HG03460 (cell line): Measurements from ENCODE around the gene ZNF213.
A peak's percentile ranks its signal among the peaks of the same experiment; 100 is the strongest.
"Not testable (repeated sequence)": the region's sequence is repeated elsewhere in the genome, so short reads cannot be mapped to it uniquely, and the experiment has no call there.

Experiments
- ATAC-seq: cut with Tn5 transposase; IDR thresholded peaks from one replicate; pipeline ENCODE4 v1.9.1; 2021; ENCODE audit not compliant: unreplicated experiment

ZNF213 gene

DNA sequence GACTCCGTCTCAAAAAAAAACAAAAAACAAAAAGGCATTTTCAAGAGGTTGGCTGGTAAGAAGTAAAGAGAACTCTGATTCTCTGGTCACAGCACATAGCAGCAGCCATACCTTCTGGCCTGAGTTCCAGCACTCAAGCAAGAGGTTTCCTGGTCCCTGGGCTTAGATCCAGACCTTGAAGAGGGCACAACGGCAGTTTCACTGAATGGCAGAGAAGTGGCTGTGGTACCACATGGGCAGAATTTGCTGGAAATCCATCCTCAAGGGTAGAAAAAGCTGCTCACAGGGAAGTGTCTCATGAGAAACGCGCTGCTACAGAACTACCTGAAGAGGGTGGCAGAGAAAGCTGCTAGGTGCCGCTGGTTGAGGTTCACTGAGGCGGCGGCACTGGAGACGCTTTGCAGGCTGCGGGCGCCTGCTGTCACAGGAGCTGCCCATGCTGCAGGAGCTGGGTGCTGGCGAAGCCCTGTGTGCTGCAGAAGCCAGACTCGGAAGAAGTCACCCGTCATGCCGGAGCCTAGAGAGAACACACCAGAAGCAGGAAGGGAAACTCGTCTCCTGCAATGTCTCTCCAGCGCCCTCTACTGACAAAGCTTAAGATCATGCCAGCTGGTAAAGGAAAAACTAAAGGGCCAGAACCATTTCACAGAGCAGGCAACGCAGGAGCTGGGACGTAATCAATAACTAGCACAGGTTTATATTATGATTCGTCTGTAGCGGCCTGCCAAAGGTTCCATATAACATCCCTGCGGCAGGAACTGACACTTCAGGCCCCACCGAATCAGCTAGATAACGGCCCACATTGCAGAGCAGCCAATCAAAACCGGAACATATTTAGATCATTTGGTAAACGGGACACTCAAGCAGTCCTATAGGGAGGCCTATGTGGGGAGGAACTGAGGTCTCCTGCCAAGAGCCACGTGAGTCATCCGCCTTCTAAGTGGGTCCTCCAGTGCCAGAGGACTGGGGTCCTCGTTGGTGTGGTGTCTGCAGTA lies 5.4 kb upstream of the ZNF213 start:
- ATAC-seq: no peak

DNA sequence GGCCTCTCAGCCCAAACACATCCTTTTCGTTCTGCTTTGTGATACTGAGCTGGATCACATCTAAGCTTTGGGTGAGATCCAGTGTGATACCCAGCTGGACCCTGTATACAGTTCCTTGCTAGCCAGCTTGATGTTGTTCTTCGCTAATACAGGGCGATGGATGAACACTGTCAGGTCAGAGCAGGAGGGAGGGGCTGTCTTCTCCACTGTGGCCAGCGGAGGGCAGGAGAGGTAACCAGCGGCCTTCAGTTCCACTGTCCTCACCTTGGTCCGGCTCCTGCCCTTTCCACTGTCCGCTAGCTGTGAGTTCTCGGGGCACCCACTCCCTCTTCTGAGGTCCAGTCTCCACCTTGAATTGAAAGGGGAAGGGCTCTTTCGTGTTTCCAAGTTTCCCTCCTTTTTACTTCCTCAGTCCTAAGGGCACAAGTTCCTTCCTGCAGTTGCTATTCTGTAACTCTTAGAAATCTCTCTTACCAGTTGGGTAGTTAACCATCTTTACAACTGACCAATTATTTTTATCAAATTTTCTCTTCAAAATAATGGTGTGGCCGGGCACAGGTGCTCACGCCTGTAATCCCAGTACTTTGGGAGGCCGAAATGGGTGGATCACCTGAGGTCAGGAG lies 3.0 kb upstream of the ZNF213 start:
- ATAC-seq: no peak

DNA sequence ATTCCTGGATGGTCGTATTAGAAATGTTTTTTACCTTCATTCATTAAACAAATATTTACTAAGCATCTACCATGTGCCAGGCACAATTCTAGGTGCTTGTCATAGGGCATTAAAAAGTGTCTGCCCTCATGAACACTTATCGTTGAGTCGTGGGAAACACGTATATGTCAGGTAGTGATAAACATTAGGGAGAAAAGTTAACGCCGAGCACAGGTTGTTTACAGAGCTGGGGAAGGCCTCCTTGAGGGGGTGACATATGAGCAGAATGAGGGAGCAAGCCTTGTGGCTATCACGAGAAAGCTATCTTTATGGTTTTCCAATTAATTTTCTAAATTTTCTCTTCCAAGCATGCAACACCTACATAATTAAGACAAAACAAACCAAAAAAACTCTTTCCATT lies 985 bp upstream of the ZNF213 start:
- no peak for ATAC-seq

DNA sequence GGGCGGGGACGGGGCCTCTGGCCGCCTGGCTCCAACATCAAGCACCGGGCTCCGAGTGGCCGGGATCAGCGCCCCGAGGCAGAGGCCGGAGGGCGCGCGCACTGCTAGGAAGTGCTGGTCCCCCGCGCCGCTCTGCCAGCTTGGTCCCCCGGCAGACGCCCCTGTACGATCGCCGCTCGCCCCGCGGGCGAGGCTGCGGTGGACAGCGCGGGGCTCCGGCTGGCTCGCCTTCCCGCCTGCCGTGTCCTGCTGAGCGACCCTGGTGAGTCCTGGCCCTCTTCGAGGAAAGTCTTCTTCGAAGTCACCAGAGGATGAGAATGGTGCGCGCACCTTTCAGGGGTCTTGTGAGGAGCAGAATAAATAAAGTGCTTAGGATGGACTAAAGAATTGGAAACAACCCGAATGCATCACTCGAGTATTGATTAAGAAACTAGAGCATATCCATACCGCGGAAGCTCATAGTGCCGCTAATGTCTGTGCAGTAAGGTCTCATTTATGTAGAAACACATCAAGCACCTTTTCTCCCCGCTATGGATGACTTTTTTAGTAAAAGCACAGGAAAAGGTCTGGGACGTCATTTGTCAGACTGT lies 392 bp downstream of the ZNF213 start:
- peak; percentile 34 for ATAC-seq

DNA sequence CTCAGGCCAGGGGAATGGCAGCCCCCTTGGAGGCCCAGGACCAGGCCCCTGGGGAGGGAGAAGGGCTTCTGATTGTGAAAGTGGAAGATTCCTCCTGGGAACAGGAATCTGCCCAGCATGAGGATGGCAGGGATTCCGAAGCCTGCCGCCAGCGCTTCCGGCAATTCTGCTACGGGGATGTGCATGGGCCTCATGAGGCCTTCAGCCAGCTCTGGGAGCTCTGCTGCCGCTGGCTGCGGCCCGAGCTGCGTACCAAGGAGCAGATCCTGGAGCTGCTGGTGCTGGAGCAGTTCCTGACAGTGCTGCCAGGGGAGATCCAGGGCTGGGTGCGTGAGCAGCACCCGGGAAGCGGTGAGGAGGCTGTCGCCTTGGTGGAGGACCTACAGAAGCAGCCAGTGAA lies 2.4 kb downstream of the ZNF213 start:
- ATAC-seq: no peak

DNA sequence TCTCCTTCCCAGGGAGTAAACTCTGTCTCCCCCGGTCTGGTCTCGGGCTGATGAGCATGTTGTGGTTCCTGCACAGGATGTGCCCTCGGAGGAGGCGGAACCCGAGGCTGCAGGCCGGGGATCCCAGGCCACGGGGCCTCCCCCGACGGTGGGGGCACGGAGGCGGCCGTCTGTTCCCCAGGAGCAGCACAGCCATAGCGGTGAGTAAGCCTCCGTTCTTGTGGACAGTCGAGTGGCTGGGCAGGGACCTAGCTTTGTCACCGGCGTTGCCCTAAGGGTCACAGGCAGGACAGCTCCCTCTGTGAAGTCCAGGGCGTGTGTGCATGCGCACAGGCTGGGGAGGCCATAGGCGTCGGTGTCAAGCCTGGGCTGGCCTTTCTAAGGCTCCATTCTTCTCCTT lies 3.5 kb downstream of the ZNF213 start:
- no peak for ATAC-seq

DNA sequence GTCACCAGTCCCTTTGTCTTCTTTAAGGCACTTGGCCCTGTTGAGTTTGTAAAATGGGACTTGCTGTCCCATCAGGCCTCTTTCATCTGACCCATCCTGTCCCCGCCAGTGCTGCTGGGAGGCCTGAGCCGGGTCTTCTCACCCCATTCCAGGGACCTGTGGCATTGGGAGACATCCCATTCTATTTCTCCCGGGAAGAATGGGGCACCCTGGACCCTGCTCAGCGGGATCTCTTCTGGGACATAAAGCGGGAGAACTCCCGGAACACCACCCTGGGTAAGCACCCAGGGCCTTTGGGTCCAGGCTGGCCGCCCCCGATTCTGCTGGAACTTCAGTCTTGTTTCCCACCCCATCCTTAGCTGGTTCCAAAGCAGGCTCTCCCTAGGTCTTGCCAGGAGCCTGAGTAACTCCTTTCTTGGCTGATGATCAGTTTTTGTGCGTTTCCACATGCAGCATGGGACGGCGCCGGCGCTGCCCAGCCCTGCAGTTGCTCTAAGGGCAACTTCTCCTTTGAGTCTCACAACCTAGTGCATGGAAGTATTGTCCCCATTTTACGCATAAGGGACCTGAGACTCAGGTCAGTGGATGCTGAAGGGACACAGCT lies 4.1 kb downstream of the ZNF213 start:
- ATAC-seq: no peak

DNA sequence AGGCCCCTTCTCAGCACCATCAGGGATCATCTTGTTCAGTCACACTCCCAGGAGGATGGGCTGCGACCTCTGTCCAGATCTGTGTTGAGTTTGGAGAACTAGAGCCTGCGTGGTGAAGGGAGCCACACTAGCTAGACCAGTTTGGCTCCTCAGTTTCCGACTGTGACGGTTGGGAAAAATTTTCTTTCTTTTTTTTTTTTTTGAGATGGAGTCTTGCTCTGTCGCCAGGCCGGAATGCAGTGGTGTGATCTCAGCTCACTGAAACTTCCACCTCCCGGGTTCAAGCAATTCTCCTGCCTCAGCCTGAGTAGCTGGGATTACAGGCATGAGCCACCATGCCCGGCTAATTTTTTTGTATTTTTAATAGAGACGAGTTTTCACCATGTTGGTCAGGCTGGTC lies 4.7 kb downstream of the ZNF213 start:
- not testable (repeated sequence) for ATAC-seq

DNA sequence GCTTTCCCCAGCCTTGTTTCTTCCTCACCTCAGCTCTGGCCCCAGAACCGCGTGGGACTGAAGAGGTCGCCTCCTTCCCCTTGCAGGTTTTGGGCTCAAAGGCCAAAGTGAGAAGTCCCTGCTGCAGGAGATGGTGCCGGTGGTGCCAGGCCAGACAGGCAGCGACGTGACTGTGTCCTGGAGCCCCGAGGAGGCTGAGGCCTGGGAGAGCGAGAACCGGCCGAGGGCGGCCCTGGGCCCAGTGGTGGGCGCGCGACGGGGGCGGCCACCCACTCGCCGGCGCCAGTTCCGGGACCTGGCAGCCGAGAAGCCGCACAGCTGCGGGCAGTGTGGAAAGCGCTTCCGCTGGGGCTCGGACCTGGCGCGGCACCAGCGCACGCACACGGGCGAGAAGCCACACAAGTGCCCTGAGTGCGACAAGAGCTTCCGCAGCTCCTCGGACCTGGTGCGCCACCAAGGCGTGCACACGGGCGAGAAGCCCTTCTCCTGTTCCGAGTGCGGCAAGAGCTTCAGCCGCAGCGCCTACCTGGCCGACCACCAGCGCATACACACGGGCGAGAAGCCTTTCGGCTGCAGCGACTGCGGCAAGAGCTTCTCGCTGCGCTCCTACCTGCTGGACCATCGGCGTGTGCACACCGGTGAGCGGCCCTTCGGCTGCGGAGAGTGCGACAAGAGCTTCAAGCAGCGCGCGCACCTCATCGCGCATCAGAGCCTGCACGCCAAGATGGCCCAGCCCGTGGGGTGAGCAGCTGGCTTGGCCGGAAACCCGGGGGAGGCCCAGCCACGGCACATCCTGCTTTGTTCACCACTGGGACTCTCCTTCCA lies 6.0 kb downstream of the ZNF213 start:
- ATAC-seq: no peak

DNA sequence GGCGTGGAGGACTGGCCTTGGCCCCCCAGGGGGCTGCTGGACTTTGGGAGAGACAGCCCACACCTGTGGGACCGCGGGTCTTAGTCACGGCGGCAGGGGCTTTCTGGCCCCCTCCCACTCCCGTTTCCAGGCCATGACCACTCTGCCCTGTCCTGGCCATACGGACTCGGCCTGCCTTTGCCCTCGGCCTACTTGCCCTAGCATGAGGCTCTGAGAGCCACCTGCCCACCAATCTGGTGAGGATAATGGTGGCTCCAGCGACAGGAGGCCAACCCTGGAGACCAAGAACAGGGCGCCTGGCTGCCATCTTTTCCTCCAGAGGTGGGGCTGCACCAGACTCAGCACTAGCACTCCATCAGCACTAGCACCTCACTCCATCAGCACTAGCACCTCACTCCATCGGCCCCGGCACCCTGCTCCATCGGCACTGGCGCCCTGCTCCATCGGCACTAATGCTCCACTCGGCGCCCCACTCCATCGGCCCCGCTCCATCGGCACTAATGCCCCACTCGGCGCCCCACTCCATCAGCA lies 7.0 kb downstream of the ZNF213 start:
- ATAC-seq: no peak

DNA sequence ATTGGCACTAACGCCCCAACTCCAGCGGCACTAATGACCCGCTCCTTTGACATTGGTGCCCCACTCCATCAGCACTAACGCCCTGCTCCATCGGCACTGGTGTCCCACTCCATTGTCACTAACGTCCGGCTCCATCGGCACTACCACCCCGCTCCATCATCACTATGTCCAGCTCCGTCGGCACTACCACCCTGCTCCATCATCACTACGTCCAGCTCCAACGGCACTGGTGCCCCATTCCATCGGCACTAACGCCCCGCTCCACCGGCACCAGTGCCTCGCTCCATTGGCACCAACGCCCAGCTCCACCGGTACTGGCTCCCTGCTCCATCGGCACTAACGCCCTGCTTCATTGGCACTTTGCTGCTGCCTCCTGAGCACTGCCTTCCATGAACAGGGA lies 7.5 kb downstream of the ZNF213 start:
- no peak for ATAC-seq

DNA sequence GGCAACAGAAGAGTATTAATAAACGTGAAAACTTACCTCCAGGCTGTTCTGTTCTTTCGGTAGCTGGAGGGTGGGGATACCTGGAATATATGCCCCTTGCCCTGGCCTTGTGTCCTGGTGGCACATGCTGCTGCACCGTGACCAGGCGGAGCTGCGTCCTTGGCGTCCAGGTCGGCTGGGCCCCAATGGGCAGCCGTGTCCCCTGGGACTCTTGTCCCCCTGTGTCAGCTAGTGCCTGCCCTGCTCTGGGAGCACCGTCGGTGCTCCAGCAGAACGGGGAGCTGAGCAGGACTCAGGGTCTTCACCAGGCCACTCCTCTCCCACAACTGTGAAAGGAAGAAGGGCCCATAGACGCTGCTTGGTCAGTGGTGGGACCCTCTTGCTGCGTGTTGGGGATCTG lies 7.9 kb downstream of the ZNF213 start:
- no peak for ATAC-seq

DNA sequence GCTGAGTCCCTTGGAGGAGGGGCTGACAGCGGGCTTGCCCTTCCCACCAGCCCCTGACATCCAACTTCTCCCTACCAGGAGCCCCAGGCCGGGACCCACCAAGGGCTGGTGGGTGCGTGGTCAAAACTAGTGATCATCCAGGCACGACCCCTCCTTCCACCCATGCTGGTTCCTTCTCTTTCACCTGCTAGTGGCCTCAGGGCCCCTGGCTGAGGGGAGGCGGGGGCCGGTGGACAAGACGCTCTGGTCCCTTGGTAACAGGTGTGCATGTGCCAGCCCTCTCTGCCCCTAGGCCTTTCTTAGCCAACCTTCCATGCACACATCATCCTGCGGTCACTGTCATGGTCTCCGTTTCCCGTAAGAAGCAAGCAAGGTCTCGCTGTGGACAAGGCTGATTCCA lies 8.4 kb downstream of the ZNF213 start:
- no peak for ATAC-seq

DNA sequence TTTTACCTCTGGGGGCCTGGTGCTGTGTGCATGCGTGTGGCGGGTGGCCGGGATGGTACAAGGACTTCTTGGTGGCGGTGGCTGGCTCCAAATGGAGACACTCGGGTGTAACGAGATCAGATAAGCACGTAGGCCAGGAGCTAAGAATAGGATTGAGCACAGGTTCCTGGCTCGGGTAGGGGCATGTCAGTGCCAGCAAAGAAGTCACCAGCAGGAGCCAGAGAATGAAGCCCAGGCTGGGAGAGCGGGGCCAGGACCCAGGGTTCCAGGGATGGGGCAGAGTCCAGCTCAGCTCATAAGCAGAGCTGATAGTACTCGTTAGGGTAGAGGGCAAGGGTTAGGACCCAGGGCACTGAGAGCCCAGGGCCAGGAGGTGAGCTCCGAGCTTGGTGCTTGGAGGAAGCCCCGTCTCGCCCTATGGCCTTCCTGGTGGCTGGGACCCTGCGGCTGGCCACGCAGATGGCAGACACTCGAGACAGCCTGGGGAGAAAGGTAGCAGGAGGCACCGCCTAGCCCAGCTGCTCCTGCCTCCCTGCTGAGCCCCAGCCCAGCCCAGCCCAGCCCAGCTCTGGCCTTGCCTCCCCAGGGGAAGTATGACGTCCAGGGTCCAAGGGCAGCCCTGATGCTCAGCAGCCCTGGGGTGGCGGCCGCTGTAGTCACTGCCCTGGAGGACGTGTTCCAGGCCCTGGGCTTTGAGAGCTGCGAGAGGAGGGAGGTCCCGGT lies 8.9 kb downstream of the ZNF213 start:
- no peak for ATAC-seq

DNA sequence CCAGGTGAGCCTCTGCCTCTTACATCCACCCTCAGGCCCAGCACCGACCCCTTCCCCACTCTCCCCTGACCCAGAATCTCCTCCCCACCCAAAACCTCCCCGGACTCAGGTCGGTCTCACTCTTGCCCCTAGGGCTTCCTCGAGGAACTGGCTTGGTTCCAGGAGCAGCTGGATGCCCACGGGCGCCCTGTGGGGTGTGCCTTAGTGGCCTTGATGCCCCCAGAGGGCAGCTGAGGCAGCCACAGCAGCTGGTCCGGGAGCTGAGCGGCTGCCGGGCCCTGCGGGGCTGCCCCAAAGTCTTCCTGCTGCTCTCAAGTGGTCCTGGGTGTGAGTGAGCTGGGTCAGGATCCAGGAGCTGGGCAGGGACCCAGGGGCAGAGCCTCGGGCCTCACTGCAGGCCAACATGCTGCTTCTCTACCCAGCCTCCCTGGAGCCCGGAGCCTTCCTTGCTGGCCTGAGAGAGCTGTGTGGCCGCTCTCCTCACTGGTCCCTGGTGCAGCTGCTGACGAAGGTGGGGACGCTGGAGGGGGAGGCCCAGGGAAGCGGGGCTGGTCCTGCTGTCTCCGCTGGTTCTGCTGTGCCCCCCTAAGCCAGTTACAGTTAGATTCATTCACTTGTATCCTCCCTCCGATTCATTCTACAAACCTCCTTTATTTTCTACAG lies 9.6 kb downstream of the ZNF213 start:
- no peak for ATAC-seq

DNA sequence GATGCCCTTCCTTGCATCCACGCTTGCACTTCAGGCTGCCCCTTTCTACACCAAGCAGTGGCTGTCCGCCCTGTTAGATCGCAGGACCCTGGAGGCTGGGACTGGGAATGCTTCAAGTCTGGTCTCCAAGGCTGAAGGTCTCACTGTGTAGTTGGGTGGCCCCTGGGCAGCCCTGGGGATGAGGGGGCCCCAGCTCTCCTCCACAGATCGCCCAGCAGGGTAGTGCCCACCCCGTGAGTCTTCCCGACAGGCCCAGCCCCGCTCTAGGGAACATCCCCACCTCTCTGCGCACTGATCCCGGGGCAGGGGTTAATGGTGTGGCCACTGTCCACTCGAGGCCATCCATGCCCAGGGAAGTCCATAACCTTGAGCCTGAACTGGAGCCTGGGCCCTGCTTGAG lies 10.3 kb downstream of the ZNF213 start:
- ATAC-seq: no peak

DNA sequence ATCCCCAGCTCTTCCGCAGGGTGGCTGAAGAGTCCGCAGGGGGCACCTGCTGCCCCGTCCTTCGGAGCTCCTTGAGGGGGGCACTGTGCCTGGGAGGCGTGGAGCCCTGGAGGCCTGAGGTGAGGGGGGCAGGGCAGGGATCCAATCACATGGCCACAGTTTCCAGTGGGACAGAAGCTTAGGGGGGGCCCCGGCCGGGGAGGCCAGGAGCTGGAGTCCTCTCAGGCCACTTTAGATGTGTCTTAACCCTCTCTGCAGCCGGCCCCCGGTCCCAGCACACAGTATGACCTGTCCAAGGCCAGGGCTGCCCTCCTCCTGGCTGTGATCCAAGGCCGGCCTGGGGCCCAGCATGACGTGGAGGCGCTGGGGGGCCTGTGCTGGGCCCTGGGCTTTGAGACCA lies 10.8 kb downstream of the ZNF213 start:
- ATAC-seq: no peak

DNA sequence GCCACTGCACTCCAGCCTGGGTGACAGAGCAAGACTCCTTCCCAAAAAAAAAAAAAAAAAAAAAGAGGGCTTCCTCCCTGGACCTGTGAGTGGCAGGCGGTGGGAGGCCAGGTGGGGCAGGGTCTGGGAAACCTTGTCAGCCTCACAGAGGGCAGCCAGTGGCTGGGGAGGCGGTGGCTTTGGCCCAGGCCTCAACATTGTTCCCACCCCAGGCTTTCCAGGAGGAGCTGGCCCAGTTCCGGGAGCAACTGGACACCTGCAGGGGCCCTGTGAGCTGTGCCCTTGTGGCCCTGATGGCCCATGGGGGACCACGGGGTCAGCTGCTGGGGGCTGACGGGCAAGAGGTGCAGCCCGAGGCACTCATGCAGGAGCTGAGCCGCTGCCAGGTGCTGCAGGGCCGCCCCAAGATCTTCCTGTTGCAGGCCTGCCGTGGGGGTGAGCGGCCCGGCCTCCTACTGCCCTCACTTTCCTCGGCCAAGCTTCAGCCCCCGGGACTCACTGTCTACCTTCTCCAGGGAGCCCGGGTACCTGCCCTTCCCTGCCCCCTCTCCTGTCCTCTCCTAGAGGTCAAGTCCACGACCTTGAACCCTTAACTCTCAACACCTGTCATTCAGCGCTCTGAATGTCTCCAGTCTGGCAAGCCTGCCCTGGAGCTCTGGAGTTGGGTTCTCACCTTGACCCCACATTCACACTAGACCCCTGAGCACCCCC lies 12.4 kb downstream of the ZNF213 start:
- no peak for ATAC-seq

DNA sequence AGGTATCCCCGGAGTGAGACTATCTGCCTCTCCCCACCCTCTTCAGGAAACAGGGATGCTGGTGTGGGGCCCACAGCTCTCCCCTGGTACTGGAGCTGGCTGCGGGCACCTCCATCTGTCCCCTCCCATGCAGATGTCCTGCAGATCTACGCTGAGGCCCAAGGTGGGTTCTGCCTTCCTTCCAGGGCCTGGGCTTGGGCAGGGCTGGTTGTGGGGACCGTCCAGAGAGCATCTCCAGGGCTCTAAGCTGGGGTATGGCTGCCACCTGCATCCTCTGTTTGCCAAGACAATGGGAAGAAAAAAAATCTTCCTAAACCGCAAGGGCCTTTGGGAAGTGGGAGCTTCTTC lies 12.9 kb downstream of the ZNF213 start:
- no peak for ATAC-seq
